D721Med (cell line): ENCODE data around the gene YPEL1.
A peak's percentile ranks its signal among the peaks of the same experiment; 100 is the strongest.

Experiments
- DNase-seq: peaks from one replicate; pipeline ENCODE4 v3.0.0; 2011; ENCODE audit warnings: low spot score; ENCODE audit not compliant: insufficient read length
- FAIRE-seq: peaks from 2 replicates; lab custom pipeline; 2011; peaks lifted over from hg19 to GRCh38; lab: Jason Lieb, UNC
- TF ChIP-seq, protein P1 (sequence below): IDR thresholded peaks from 2 replicates; pipeline ENCODE4 v1.5.1; 2012; ENCODE audit warnings: mild to moderate bottlenecking, control low read depth; ENCODE audit not compliant: insufficient read depth; ENCODE audit errors: missing control alignments

The YPEL1 gene

DNA sequence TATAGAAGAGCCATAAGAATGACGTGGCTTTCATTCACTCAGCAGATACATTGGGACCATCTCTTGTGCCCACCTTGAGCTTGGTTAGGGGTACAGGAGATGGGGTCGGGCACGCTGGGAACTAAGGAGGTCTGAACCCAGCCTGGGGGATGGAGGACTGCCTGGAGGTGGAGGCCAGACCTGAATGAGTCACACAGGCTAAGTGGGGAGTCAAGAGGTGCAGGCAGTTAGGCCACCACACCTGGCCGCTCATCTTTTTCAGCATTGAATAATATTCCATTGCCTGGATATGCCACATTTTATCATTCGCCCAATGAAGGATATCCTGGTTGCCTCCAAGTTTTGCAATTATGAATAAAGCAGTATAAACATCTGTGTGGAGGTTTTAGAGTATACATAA lies 73.6 kb downstream of the YPEL1 start:
- no peak for FAIRE-seq
- no peak for DNase-seq
- TF ChIP-seq, protein P1, sequence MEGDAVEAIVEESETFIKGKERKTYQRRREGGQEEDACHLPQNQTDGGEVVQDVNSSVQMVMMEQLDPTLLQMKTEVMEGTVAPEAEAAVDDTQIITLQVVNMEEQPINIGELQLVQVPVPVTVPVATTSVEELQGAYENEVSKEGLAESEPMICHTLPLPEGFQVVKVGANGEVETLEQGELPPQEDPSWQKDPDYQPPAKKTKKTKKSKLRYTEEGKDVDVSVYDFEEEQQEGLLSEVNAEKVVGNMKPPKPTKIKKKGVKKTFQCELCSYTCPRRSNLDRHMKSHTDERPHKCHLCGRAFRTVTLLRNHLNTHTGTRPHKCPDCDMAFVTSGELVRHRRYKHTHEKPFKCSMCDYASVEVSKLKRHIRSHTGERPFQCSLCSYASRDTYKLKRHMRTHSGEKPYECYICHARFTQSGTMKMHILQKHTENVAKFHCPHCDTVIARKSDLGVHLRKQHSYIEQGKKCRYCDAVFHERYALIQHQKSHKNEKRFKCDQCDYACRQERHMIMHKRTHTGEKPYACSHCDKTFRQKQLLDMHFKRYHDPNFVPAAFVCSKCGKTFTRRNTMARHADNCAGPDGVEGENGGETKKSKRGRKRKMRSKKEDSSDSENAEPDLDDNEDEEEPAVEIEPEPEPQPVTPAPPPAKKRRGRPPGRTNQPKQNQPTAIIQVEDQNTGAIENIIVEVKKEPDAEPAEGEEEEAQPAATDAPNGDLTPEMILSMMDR = no peak

DNA sequence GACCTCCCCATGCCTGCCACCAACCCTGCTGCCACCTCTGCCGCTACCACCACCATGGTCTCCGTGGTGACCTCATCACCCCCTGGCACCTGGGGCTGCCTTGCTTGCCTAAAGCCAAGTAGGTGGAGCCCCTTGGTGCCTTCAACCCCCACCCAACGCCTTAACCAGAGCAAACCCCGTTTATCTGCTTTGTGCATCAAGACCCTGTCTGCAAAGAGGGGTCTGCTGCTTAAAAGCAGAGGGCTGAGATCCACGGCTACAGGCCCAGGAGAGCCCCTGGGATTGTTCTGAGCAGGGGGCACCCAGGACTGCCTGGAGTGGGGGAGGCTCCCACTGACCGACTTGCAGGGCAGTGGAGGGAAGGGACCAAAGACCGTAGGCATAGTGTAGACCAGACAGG lies 74.7 kb downstream of the YPEL1 start:
- TF ChIP-seq, protein P1 = no peak
- DNase-seq (no peak), FAIRE-seq (no peak)

DNA sequence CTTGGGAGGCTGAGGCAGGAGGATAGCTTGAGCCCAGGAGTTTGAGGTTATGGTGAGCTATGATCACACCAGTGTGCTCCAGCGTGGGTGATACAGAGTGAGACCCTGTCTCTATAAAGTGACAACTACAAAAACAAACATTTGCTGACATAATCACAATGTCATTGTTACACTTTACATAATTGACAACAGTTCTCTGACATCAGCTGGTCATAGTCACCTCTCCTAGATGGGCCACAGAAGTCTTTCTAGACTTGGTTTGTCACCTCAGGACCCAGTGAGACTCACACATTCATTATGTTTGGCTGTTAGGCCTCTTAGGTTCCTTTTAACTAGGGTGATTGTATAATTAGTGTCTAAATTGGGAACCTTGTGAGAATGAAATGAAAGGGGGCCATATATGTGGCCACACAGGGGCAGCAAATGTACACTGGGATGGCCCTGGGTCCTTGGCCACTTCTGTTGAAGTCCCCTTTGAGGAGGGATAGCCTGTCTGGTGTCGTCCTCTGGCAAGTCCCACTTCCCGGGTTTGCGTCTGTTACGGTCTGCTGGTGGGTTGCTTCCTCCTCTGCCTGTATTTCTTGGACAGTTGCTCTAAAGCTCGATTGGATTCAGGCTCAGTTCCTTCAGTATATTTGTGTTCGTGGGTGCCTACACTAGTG lies 75.6 kb downstream of the YPEL1 start:
- TF ChIP-seq, protein P1 = no peak
- DNase-seq (no peak), FAIRE-seq (no peak)

DNA sequence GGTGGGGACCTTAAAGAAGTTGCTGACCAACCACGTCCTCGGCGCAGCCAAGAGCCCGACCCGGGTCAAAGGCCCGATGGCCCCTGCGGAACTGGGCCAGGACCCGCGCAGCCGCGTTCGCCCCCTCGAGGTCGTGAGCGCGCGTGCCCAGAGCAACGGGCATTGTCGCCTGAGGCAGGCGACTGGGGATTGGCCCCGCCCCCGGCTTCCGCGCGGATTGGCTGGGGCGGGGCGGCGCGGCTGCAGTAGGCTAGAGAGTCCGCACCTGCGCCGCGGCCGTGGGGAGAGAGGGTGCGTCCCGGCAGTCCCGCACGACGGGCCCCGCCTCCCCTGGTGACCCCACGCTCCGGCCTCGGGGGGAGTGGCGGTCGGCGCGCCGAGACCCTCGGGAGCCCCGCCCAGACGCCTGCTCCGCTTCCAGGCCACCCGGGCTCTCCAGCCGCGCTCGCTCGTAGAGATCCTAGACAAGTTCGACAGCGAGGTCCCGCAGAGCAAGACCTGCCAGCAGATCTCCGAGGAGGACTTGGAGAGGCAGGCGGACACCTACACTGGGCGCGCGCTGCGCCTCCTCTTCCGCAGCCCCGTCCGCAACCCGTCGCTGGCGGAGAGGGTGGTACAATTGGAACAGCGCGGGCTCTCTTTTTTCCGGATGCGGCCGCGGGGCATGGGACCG lies 78.1 kb downstream of the YPEL1 start:
- FAIRE-seq = no peak
- TF ChIP-seq, protein P1 = no peak
- DNase-seq = peak; percentile 99

DNA sequence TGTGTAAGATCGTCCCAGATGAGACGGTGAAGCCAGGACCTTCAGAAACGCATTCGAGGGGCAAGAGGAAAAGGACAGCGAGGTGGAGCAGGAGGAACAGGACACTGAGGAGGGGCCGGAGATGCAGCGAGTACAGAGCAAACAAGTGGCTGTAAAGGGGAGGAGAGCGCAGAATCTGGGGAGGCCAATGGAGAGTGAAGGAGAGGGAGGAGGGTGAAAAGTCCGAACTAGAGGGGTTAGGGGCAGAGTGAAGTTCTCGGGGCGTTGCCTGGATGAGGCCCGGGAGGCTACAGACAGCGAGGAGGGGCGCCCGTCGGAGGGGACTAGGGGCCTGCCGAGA lies 78.6 kb downstream of the YPEL1 start:
- no peak for DNase-seq
- FAIRE-seq = no peak
- TF ChIP-seq, protein P1 = no peak

DNA sequence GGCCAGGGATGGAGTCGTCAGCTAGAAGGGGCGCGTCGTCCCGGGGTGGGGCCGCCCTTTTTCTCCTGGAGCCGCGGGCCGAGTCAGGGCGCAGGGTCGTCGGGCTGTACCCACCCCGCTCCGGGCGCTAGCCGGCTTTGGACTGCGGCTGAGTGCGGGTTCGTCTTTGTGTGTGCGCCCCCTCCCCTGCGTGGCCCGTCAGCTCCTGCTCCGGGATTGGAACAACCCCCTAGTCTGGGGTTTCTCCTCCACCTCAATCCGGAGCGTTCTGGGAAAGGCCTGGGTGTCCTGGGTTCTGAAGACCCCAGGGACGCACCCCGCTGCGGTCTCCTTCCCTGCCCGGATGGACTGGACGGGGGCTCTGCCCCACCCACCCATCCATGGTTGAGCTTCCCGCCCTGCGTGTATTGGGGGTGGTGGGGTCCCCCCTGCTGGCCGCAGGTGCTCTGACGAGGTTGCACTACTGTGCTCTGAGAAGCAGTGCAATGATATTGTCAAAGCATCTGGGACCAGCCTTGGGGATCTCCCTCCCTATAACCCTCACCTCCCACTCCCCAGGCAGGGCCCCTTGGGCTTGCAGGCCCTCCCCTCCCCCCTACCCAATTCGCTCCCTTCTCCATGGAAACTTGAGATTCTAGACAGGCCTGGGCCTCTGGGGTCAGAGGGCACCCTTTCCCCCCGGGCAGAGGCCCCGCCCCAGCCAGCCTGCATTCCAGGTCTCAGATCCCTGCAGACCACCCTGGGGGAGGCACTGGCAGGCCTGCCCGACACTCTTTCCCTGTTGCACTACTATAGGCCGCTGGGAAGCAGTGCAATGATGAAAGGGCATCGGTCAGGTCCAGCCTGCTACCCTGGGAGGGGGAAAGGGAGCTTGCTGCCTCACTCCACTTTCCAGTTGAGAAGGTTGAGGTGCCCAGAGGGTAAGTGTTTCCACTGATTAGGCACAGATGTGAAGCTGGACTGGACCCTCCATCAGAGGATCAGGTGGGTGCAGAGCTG lies 82.7 kb downstream of the YPEL1 start:
- DNase-seq (no peak), FAIRE-seq (no peak)
- TF ChIP-seq, protein P1 = no peak
